Body of pancreas (tissue), 4 donors: Measurements from ENCODE around the gene TF. TPM values are rescaled to one million over a fixed set of nuclear protein-coding genes. Genes with fewer than 3 reads are reported as not detected.
"Not testable (repeated sequence)": the region's sequence is repeated elsewhere in the genome, so short reads cannot be mapped to it uniquely, and the experiment has no call there.

ENCODE experiments used
- ATAC-seq: fragments of 150-250 bp; one replicate; pipeline ENCODE4 v1.9.1; 2016
- DNase-seq, 4 donors: peaks; one replicate each; pipeline ENCODE4 v3.0.0-alpha.2; 2019
- H3K27ac ChIP-seq, 4 donors: fragments of 200-600 bp; sonication (generic); 1 replicate in 3 of 4; 2 replicates in 1 of 4; pipeline versions ENCODE4 v1.5.1 to v1.6.1; 2016 to 2019; ENCODE audit warnings: mild to moderate bottlenecking in 1 of 4, mixed read lengths in 1 of 4, moderate library complexity in 1 of 4
- H3K27me3 ChIP-seq, 2 donors: fragments of 200-600 bp; sonication (generic); one replicate each; pipeline ENCODE4 v1.6.0; 2016; ENCODE audit warnings: mild to moderate bottlenecking in 1 of 2
- H3K36me3 ChIP-seq, 2 donors: fragments of 200-600 bp; sonication (generic); replicated peaks in 1 of 2; 2 replicates each; pipeline ENCODE4 v1.5.1; 2016; ENCODE audit warnings: low read depth in 2 of 2; ENCODE audit not compliant: insufficient read depth in 1 of 2
- H3K4me1 ChIP-seq: fragments of 200-600 bp; sonication (generic); one replicate; pipeline ENCODE4 v1.6.0; 2016
- H3K4me3 ChIP-seq, 2 donors: fragments of 200-600 bp; sonication (generic); 1 replicate in 1 of 2; 2 replicates in 1 of 2; pipeline ENCODE4 v1.5.1; 2016 to 2019
- H3K9me3 ChIP-seq, 3 donors: fragments of 200-600 bp; sonication (generic); 1 replicate in 2 of 3; 2 replicates in 1 of 3; pipeline ENCODE4 v1.5.1; 2016
- POLR2A ChIP-seq, 3 donors: fragments of 450-650 bp; IDR thresholded peaks; one replicate each; pipeline ENCODE4 v1.6.1; 2016; ENCODE audit warnings: antibody characterized with exemption in 3 of 3, mild to moderate bottlenecking in 2 of 3
- WGBS, 2 donors: methylation state at CpG; one replicate each; pipeline ENCODE4 v1.1.5; 2017; 5-methylcytosine and 5-hydroxymethylcytosine counted together
- intact Hi-C: fragments of 100-400 bp; cut with DNase I; formaldehyde crosslinking; loops from one replicate; pipeline ENCODE4 v1.15.1; 2023
- total RNA-seq, 2 donors: library from RNA; depleted of rRNA; stranded (reverse); fragments of >200 nt; gene quantifications; one replicate each; pipeline ENCODE4 v1.1.0, GENCODE V29; 2016
- TF ChIP-seq, protein P1 (sequence below), 7 experiments: fragments of 450-650 bp in 4 of 7; fragments of 200-600 bp in 3 of 7; sonication (generic) in 3 of 7; IDR thresholded peaks; one replicate each; pipeline ENCODE4 v1.5.1; 2016 to 2019; ENCODE audit warnings: antibody characterized with exemption in 7 of 7

Gene TF
- total RNA-seq, 2 donors from 2014 or later, result 0.26 to 7.9 TPM

DNA sequence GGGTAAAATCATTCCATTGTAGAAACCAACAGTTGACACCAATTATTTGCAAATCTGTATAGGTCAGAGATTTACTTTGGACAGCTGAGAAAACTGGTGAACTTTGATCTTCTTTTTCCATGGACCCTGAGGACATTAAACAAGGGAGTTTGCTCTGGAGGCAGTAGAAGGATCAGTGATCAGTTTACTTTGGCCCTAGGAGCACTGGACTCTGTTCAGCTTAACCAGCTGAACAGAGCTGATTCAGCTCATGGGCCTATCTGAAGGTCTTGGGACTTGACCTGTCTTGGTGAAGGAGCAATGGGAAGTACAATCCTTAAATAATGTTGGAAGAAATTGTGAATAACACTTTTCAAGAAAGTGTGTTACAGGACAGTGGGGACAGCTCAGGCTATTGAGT is 15.2 kb upstream of the TF start:
- no peak overlapping the region for H3K4me3 ChIP-seq
- peak overlapping the region in 1 of 4 donors; percentile 20 for H3K27ac ChIP-seq
- no peaks in the 10 kb centered on the region for H3K27me3 ChIP-seq
- H3K4me1 ChIP-seq, result peaks cover 51% of the 10 kb centered on the region
- intact Hi-C loops, result no loop called here
- DNase-seq (peak in 3 of 4 donors; percentile 41 to 55 (median 47)), ATAC-seq (peak; percentile 92)
- TF ChIP-seq, protein P1, sequence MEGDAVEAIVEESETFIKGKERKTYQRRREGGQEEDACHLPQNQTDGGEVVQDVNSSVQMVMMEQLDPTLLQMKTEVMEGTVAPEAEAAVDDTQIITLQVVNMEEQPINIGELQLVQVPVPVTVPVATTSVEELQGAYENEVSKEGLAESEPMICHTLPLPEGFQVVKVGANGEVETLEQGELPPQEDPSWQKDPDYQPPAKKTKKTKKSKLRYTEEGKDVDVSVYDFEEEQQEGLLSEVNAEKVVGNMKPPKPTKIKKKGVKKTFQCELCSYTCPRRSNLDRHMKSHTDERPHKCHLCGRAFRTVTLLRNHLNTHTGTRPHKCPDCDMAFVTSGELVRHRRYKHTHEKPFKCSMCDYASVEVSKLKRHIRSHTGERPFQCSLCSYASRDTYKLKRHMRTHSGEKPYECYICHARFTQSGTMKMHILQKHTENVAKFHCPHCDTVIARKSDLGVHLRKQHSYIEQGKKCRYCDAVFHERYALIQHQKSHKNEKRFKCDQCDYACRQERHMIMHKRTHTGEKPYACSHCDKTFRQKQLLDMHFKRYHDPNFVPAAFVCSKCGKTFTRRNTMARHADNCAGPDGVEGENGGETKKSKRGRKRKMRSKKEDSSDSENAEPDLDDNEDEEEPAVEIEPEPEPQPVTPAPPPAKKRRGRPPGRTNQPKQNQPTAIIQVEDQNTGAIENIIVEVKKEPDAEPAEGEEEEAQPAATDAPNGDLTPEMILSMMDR (IDR thresholded peaks at IDR 0.05), result no peak
- TF ChIP-seq POLR2A (IDR thresholded peaks at IDR 0.05), result no peak
- H3K9me3 ChIP-seq, result no peaks in the 10 kb centered on the region
- no peaks in the 10 kb centered on the region for H3K36me3 ChIP-seq

DNA sequence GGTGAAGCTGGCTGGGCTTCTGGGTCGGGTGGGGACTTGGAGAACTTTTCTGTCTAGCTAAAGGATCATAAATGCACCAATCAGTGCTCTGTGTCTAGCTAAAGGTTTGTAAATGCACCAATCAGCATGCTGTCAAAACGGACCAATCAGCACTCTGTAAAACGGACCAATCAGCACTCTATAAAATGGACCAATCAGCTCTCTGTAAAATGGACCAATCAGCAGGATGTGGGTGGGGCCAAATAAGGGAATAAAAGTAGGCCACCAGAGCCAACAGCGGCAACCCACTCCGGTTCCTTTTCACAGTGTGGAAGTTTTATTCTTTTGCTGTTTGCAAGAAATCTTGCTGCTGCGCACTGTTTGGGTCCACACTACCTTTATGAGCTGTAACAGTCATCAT is 14.0 kb upstream of the TF start:
- peaks cover 51% of the 10 kb centered on the region for H3K4me1 ChIP-seq
- H3K4me3 ChIP-seq, DNase-seq, ATAC-seq, H3K36me3 ChIP-seq, H3K9me3 ChIP-seq, H3K27me3 ChIP-seq, intact Hi-C loops, H3K27ac ChIP-seq: not testable (repeated sequence)
- WGBS, 2 donors, result 92% methylated on average over 6 of the region's 6 CpGs

DNA sequence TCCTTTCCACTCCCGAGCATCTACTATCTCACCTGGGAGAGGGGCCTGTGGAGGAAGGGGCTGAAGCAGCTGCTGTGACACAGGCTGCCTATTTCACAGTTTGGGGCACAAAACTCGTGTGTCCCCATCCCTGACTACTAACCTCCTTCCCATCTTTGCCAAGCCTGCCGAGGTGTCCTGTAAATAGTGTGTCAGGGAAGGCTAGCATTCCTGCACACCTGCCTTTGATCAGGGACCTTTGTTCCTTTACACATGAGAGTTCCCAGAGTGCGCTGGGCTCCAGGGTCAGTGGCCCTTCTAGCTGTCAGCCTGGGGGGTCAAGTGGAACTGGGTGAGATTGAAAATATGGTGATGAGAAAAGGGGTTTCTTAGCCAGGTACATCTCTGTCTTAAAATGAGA is 13.0 kb upstream of the TF start:
- H3K4me3 ChIP-seq, result no peak overlapping the region
- peaks cover 51% of the 10 kb centered on the region for H3K4me1 ChIP-seq
- 20 to 29% methylated on average over 4 of the region's 4 CpGs for WGBS, 2 donors
- TF ChIP-seq, protein P1 (IDR thresholded peaks at IDR 0.05), result no peak
- no peak for TF ChIP-seq POLR2A (IDR thresholded peaks at IDR 0.05)
- peak overlapping the region in 2 of 4 donors; percentile 35 to 58 for H3K27ac ChIP-seq
- ATAC-seq (no peak), DNase-seq (peak in 2 of 4 donors; percentile 18 to 62)
- no peaks in the 10 kb centered on the region for H3K27me3 ChIP-seq
- H3K36me3 ChIP-seq, result no peaks in the 10 kb centered on the region
- no peaks in the 10 kb centered on the region for H3K9me3 ChIP-seq
- intact Hi-C loops, result no loop called here

DNA sequence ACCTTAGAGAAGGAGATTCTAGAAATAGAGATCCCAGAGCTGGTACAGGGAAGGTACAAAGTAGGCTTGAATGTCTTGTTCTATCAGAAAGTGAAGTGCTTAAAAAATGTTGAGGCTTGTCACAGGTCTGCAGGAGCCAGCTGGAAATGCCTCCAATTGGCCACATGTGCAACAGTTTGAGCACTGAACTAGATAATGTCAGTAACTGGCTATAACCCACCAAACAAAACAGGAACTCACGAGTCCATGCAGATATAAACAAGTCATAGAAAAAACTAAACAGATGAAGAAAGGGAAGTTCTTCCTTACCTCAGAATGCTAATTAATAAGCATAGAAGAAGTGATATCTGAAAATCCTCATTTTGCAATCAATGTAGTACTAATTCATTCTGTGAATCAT is 11.9 kb upstream of the TF start:
- intact Hi-C loops, result no loop called here
- Histone ChIP-seq H3K4me1 (peaks cover 51% of the 10 kb centered on the region), H3K36me3 (no peaks in the 10 kb centered on the region), H3K27me3 (no peaks in the 10 kb centered on the region), H3K27ac (peak overlapping the region in 2 of 4 donors; percentile 35 to 58), H3K9me3 (no peaks in the 10 kb centered on the region), H3K4me3 (no peak overlapping the region)
- ATAC-seq, result no peak
- DNase-seq, result peak in 1 of 4 donors; percentile 25
- 18 to 22% methylated on average over 1 of the region's 1 CpG for WGBS, 2 donors
- TF ChIP-seq, protein P1 (IDR thresholded peaks at IDR 0.05), result no peak
- TF ChIP-seq POLR2A (IDR thresholded peaks at IDR 0.05), result no peak

DNA sequence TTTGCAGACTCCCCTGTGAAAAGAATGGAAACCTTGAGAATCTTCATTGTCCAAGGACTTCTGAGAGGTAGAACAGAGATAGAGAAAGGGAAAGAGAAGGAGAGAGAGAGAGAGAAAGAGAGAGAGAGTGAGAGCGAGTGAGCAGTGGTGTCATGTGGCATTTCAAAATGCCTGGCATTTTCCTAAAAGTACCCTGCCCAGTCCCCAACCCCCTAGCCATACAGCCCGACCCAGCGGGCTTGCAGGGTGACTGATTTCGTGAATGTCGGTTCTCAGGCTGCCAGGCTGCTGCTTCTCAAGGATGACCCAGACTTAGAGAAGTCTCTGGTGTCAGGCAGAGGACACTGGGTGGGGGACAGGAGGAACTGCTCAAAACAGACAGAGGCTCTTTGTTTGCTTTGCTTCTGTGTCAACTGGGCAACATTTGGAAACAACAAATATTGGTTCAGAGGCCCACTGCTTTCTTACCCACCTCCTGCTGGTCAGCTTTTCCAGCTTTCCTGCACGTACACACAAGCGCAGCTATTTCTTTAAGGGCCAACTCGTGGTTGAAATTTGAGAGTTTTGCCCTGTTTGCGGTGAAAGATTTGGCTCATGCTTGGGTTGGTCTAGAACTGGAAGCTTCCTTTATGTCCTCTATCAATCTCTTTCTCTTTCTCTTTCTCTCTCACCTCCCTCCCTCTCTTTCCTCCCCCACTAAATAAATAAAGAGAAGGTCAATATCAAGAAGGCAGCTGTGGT is 3.7 kb upstream of the TF start:
- Histone ChIP-seq H3K4me1 (peaks cover 18% of the 10 kb centered on the region), H3K4me3 (no peak overlapping the region), H3K27me3 (no peaks in the 10 kb centered on the region), H3K27ac (peak overlapping the region in 1 of 4 donors; percentile 1), H3K36me3 (no peaks in the 10 kb centered on the region), H3K9me3 (no peaks in the 10 kb centered on the region)
- intact Hi-C loops, result no loop called here
- DNase-seq (peak in 1 of 4 donors; percentile 18), ATAC-seq (peak; percentile 30)
- WGBS, 2 donors, result 22 to 25% methylated on average over 9 of the region's 9 CpGs
- TF ChIP-seq, protein P1 (IDR thresholded peaks at IDR 0.05), result peak in 2 of 7 experiments; percentile 13 to 19
- no peak for TF ChIP-seq POLR2A (IDR thresholded peaks at IDR 0.05)
